WTC11 (cell line): Measurements from ENCODE around the gene CCT3. TPM values are rescaled to one million over a fixed set of nuclear protein-coding genes. Genes with fewer than 3 reads are reported as not detected.

Experiments
- ATAC-seq: fragments of 200-7000 bp; cut with Tn5 transposase; 2 replicates; pipeline ENCODE4 v1.10.0; 2021; ENCODE audit warnings: mild to moderate bottlenecking, moderate library complexity
- CTCF ChIA-PET: fragments of 300-600 bp; sonication (Branson Sonifier 250); formaldehyde crosslinking; loops from one replicate; lab custom pipeline; 2021; ENCODE audit warnings: antibody characterized with exemption; lab: Charles Lee
- POLR2A ChIA-PET: fragments of 350-600 bp; sonication (Branson Sonifier 250); formaldehyde crosslinking; loops from one replicate; lab custom pipeline; 2021; ENCODE audit warnings: antibody characterized with exemption; lab: Charles Lee
- DNase-seq: peaks from one replicate; pipeline ENCODE4 v3.0.0; 2021; ENCODE audit warnings: low spot score
- H3K27ac Mint-ChIP-seq: 2 replicates; pipeline ENCODE4 v1.8.0; 2021; ENCODE audit warnings: mixed read lengths
- H3K27me3 Mint-ChIP-seq: 2 replicates; pipeline ENCODE4 v1.8.0; 2021; ENCODE audit warnings: low read depth, mild to moderate bottlenecking, moderate library complexity, mixed read lengths
- H3K36me3 Mint-ChIP-seq: 2 replicates; pipeline ENCODE4 v1.8.0; 2021; ENCODE audit warnings: mixed read lengths
- H3K4me1 Mint-ChIP-seq: 2 replicates; pipeline ENCODE4 v1.8.0; 2022; ENCODE audit warnings: mixed read lengths
- H3K4me3 Mint-ChIP-seq: 2 replicates; pipeline ENCODE4 v1.8.0; 2021; ENCODE audit warnings: mild to moderate bottlenecking, moderate library complexity, mixed read lengths
- H3K9me3 Mint-ChIP-seq: 2 replicates; pipeline ENCODE4 v1.8.0; 2021; ENCODE audit warnings: mixed read lengths
- ESRRA ChIP-seq: sonication (generic); formaldehyde crosslinking; IDR thresholded peaks from 2 replicates; pipeline ENCODE4 v1.8.1; 2022; ENCODE audit warnings: mild to moderate bottlenecking, missing genetic modification reagents, borderline replicate concordance
- ETV6 ChIP-seq: sonication (generic); formaldehyde crosslinking; IDR thresholded peaks from 2 replicates; pipeline ENCODE4 v1.8.1; 2022; ENCODE audit warnings: mild to moderate bottlenecking, missing genetic modification reagents
- FOXP1 ChIP-seq: sonication (generic); formaldehyde crosslinking; IDR thresholded peaks from 2 replicates; pipeline ENCODE4 v1.8.0; 2022; ENCODE audit warnings: missing genetic modification reagents, mild to moderate bottlenecking, moderate library complexity, borderline replicate concordance
- HMGA2 ChIP-seq: fragments of 250-450 bp; sonication (Bioruptor Pico); IDR thresholded peaks from 2 replicates; pipeline ENCODE4 v1.4.0; 2021; ENCODE audit warnings: mild to moderate bottlenecking, moderate library complexity
- JAZF1 ChIP-seq: fragments of 250-450 bp; sonication (Bioruptor Pico); IDR thresholded peaks from 2 replicates; pipeline ENCODE4 v1.9.0; 2021; ENCODE audit warnings: moderate library complexity, mild to moderate bottlenecking, inconsistent platforms
- NR1H2 ChIP-seq: sonication (generic); formaldehyde crosslinking; IDR thresholded peaks from 2 replicates; pipeline ENCODE4 v1.9.0; 2021; ENCODE audit warnings: mild to moderate bottlenecking, moderate library complexity, missing genetic modification reagents
- RELA ChIP-seq: sonication (generic); formaldehyde crosslinking; IDR thresholded peaks from 2 replicates; pipeline ENCODE4 v1.8.1; 2022; ENCODE audit warnings: missing genetic modification reagents, mild to moderate bottlenecking, borderline replicate concordance
- SP1 ChIP-seq: sonication (generic); formaldehyde crosslinking; conservative IDR thresholded peaks from 2 replicates; pipeline ENCODE4 v1.8.1; 2022; ENCODE audit warnings: missing genetic modification reagents
- TP53 ChIP-seq: sonication (generic); formaldehyde crosslinking; IDR thresholded peaks from 2 replicates; pipeline ENCODE4 v1.8.1; 2023; ENCODE audit warnings: mild to moderate bottlenecking, missing genetic modification reagents
- ZBTB21 ChIP-seq: sonication (generic); formaldehyde crosslinking; IDR thresholded peaks from 2 replicates; pipeline ENCODE4 v1.8.1; 2023; ENCODE audit warnings: mild to moderate bottlenecking, missing genetic modification reagents, borderline replicate concordance
- ZNF219 ChIP-seq: sonication (generic); formaldehyde crosslinking; IDR thresholded peaks from 2 replicates; pipeline ENCODE4 v1.8.0; 2023; ENCODE audit warnings: missing genetic modification reagents, mild to moderate bottlenecking, borderline replicate concordance
- ZNF263 ChIP-seq: sonication (generic); formaldehyde crosslinking; IDR thresholded peaks from 2 replicates; pipeline ENCODE4 v1.8.1; 2022; ENCODE audit warnings: low read depth, mild to moderate bottlenecking, moderate library complexity, missing genetic modification reagents
- total RNA-seq: library from RNA; stranded (reverse); gene quantifications from 3 replicates; pipeline ENCODE4 v1.2.3, GENCODE V29; 2021
- TF ChIP-seq, protein P1 (sequence below): fragments of 200-600 bp; IDR thresholded peaks from 2 replicates; pipeline ENCODE4 v1.8.0; 2022; ENCODE audit warnings: antibody characterized with exemption
- TF ChIP-seq, protein P2 (sequence below): fragments of 250-450 bp; sonication (Bioruptor Pico); IDR thresholded peaks from 2 replicates; pipeline ENCODE4 v1.9.0; 2021; ENCODE audit warnings: moderate library complexity, mild to moderate bottlenecking, inconsistent platforms, borderline replicate concordance
- TF ChIP-seq, protein P3 (sequence below): sonication (generic); formaldehyde crosslinking; IDR thresholded peaks from 2 replicates; pipeline ENCODE4 v1.8.1; 2022; ENCODE audit warnings: mild to moderate bottlenecking, missing genetic modification reagents, moderate library complexity, borderline replicate concordance
- TF ChIP-seq, protein P4 (sequence below): sonication (generic); formaldehyde crosslinking; IDR thresholded peaks from 2 replicates; pipeline ENCODE4 v1.8.1; 2022; ENCODE audit warnings: mild to moderate bottlenecking, moderate library complexity, missing genetic modification reagents
- TF ChIP-seq, protein P5 (sequence below): sonication (generic); formaldehyde crosslinking; conservative IDR thresholded peaks from 2 replicates; pipeline ENCODE4 v1.8.1; 2022; ENCODE audit warnings: mild to moderate bottlenecking, missing genetic modification reagents
- TF ChIP-seq, protein P6 (sequence below): sonication (generic); formaldehyde crosslinking; IDR thresholded peaks from 2 replicates; pipeline ENCODE4 v1.8.1; 2023; ENCODE audit warnings: mild to moderate bottlenecking, moderate library complexity, missing genetic modification reagents
- TF ChIP-seq, protein P7 (sequence below): sonication (generic); formaldehyde crosslinking; IDR thresholded peaks from 2 replicates; pipeline ENCODE4 v1.8.0; 2022; ENCODE audit warnings: mild to moderate bottlenecking, missing genetic modification reagents

Gene CCT3
- total RNA-seq, 1 experiment from 2014 or later: 479 TPM

DNA sequence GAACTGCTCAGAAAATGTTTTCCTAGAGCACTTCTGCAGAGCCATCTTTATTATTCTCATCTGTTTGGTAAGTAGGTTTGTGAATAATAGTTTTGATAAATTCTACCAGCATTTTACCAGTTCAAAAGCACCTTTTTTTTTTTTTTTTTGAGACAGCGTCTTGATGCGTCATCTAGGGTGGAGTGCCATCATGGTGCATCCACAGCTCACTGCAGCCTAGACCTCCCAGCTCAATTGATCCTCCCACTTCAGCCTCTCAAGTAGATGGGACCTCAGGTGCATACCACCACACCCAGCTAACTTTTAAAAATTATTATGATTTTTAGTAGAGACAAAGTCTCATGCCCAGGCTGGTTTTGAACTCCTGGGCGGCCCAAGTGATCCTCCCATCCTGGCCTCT is 21.2 kb upstream of the CCT3 start (continued):
- TF ChIP-seq, protein P1, sequence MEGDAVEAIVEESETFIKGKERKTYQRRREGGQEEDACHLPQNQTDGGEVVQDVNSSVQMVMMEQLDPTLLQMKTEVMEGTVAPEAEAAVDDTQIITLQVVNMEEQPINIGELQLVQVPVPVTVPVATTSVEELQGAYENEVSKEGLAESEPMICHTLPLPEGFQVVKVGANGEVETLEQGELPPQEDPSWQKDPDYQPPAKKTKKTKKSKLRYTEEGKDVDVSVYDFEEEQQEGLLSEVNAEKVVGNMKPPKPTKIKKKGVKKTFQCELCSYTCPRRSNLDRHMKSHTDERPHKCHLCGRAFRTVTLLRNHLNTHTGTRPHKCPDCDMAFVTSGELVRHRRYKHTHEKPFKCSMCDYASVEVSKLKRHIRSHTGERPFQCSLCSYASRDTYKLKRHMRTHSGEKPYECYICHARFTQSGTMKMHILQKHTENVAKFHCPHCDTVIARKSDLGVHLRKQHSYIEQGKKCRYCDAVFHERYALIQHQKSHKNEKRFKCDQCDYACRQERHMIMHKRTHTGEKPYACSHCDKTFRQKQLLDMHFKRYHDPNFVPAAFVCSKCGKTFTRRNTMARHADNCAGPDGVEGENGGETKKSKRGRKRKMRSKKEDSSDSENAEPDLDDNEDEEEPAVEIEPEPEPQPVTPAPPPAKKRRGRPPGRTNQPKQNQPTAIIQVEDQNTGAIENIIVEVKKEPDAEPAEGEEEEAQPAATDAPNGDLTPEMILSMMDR: no peak
- no peak for TF ChIP-seq SP1
- TF ChIP-seq ZNF219 (CRISPR knock-in tag): no peak

DNA sequence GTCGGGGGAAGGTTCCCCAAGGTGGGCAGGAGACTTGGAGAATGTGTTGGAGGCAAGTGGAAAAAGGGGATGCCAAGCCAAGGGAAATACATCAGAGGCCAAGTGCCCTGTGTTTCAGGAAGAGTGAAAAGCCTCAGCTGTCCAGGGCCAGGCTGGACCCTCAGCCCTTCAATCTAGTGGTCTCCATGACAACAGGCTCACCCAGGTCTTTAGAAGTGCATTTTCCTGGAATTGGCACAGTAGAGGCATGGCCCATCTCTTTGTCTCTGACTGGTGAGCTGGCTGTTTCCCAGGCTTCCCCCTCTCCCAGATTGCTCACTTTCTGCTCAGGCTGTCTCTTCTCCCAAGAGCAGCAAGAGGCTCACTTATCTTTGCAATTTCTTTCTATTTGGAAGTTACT is 20.5 kb upstream of the CCT3 start:
- H3K36me3 Mint-ChIP-seq: no peaks in the 10 kb centered on the region
- peaks cover 24% of the 10 kb centered on the region for H3K27me3 Mint-ChIP-seq
- CTCF ChIA-PET: interaction anchor here (0.5 to 5.9 kb wide), 17 partner anchors 11 to 615 kb away, joined by 3 to 34 read pairs (median 4); partner anchors contain the start of genes CCT3, RHBG, SMG5 and TSACC
- no peak overlapping the region for H3K27ac Mint-ChIP-seq
- DNase-seq (no peak), ATAC-seq (no peak)
- POLR2A ChIA-PET: no interaction called here
- H3K9me3 Mint-ChIP-seq: 0 out of 2 replicates have a peak, but pooled peaks cover 6% of the 10 kb centered on the region
- H3K4me3 Mint-ChIP-seq: no peak overlapping the region
- no peak for TF ChIP-seq RELA
- peaks cover 12% of the 10 kb centered on the region for H3K4me1 Mint-ChIP-seq

DNA sequence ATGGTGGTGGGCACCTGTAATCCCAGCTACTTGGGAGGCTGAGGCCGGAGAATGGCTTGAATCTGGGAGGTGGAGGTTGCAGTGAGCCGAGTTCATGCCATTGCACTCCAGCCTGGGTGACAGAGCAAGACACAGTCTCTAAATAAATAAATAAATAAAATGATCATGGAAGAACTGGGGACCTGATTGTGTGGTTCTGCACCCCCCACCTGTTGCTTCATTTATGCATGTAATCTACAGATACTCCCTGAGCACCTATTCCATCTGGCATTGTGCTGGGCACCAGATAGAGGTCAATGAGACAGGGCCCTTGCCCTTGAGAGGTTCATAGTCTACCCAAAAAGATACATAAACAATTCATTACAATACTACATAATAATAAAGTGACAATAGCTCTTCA is 19.9 kb upstream of the CCT3 start:
- no peak for DNase-seq
- POLR2A ChIA-PET: no interaction called here
- no peak for TF ChIP-seq NR1H2
- no peak for TF ChIP-seq JAZF1 (CRISPR knock-in tag)
- no peak for TF ChIP-seq ZNF219 (CRISPR knock-in tag)
- TF ChIP-seq, protein P2, sequence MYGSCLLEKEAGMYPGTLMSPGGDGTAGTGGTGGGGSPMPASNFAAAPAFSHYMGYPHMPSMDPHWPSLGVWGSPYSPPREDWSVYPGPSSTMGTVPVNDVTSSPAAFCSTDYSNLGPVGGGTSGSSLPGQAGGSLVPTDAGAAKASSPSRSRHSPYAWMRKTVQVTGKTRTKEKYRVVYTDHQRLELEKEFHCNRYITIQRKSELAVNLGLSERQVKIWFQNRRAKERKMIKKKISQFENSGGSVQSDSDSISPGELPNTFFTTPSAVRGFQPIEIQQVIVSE (CRISPR knock-in tag): no peak
- no peak for TF ChIP-seq ZBTB21
- no peak for TF ChIP-seq ZNF263 (CRISPR knock-in tag)
- TF ChIP-seq, protein P3, sequence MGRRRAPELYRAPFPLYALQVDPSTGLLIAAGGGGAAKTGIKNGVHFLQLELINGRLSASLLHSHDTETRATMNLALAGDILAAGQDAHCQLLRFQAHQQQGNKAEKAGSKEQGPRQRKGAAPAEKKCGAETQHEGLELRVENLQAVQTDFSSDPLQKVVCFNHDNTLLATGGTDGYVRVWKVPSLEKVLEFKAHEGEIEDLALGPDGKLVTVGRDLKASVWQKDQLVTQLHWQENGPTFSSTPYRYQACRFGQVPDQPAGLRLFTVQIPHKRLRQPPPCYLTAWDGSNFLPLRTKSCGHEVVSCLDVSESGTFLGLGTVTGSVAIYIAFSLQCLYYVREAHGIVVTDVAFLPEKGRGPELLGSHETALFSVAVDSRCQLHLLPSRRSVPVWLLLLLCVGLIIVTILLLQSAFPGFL: no peak
- no peak for TF ChIP-seq TP53 (CRISPR knock-in tag)
- TF ChIP-seq, all 79 proteins: peak for 0
- CTCF ChIA-PET: interaction anchor here (0.5 to 5.9 kb wide), 10 partner anchors 20 to 209 kb away, joined by 3 to 34 read pairs (median 4); partner anchors contain the start of genes CCT3 and TSACC
- peaks cover 24% of the 10 kb centered on the region for H3K27me3 Mint-ChIP-seq
- H3K9me3 Mint-ChIP-seq: 0 out of 2 replicates have a peak, but pooled peaks cover 6% of the 10 kb centered on the region
- H3K4me3 Mint-ChIP-seq: no peak overlapping the region
- H3K27ac Mint-ChIP-seq: no peak overlapping the region
- no peaks in the 10 kb centered on the region for H3K36me3 Mint-ChIP-seq
- no peak for ATAC-seq
- H3K4me1 Mint-ChIP-seq: peaks cover 12% of the 10 kb centered on the region

DNA sequence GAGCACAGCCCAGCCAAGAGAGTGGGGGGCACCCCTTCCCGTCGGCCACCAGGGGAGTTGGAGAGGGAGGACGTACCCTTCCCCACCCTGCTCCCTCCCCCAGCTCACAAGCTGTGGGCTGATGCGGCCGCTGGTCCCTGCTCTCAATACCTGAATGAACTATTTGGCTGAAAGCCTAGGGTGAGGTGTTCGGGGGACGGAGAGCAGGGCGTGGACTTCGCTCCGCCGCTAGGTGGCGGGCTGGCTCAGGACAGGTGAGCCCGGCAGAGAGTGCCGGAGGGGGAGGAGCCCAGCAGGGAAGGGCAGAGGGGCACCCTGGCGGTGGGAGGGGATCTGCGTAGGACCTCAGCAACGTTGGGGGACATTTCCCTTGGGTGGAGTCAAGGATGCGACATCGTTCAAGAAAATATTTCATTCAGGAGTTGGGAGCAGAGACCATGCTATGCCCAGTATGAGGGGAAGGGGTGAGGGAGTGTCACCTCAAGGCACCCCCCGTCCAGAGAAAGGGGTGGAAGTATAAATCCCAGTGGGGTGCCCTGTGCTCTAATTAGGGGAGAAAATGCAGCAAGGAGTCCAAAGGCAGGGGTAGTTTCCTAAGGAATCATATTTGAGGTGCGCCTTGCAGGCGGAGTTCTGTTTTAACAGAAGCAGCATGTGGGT is 18.9 kb upstream of the CCT3 start:
- Mint-ChIP-seq H3K4me3 (peak overlapping the region; percentile 79), H3K9me3 (0 out of 2 replicates have a peak, but pooled peaks cover 6% of the 10 kb centered on the region), H3K4me1 (peaks cover 12% of the 10 kb centered on the region), H3K36me3 (no peaks in the 10 kb centered on the region), H3K27me3 (peaks cover 24% of the 10 kb centered on the region), H3K27ac (no peak overlapping the region)
- ATAC-seq (peak; percentile 96), DNase-seq (peak; percentile 93)
- ChIA-PET POLR2A (no interaction called here), CTCF (interaction anchor here (0.6 to 5.9 kb wide), 28 partner anchors 9 to 252 kb away, joined by 3 to 34 read pairs (median 4); partner anchors contain the start of genes CCT3, SMG5, TMEM79 and TSACC)
- peak; percentile 84 for TF ChIP-seq SP1
- TF ChIP-seq ESRRA (CRISPR knock-in tag): no peak
- TF ChIP-seq, protein P4, sequence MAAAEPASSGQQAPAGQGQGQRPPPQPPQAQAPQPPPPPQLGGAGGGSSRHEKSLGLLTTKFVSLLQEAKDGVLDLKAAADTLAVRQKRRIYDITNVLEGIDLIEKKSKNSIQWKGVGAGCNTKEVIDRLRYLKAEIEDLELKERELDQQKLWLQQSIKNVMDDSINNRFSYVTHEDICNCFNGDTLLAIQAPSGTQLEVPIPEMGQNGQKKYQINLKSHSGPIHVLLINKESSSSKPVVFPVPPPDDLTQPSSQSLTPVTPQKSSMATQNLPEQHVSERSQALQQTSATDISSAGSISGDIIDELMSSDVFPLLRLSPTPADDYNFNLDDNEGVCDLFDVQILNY (CRISPR knock-in tag): no peak
- peak; percentile 88; the same call in 1 of the 2 replicates for TF ChIP-seq ETV6 (CRISPR knock-in tag)
- TF ChIP-seq FOXP1 (CRISPR knock-in tag): 0 out of 2 replicates have a peak, but pooled peaks have one; percentile 32
- TF ChIP-seq, protein P5, sequence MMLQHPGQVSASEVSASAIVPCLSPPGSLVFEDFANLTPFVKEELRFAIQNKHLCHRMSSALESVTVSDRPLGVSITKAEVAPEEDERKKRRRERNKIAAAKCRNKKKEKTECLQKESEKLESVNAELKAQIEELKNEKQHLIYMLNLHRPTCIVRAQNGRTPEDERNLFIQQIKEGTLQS (CRISPR knock-in tag): no peak
- TF ChIP-seq, protein P1: peak; percentile 86
- TF ChIP-seq, protein P6, sequence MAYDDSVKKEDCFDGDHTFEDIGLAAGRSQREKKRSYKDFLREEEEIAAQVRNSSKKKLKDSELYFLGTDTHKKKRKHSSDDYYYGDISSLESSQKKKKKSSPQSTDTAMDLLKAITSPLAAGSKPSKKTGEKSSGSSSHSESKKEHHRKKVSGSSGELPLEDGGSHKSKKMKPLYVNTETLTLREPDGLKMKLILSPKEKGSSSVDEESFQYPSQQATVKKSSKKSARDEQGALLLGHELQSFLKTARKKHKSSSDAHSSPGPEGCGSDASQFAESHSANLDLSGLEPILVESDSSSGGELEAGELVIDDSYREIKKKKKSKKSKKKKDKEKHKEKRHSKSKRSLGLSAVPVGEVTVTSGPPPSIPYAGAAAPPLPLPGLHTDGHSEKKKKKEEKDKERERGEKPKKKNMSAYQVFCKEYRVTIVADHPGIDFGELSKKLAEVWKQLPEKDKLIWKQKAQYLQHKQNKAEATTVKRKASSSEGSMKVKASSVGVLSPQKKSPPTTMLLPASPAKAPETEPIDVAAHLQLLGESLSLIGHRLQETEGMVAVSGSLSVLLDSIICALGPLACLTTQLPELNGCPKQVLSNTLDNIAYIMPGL (CRISPR knock-in tag): peak; percentile 91
- TF ChIP-seq HMGA2 (CRISPR knock-in tag): no peak
- TF ChIP-seq, protein P7, sequence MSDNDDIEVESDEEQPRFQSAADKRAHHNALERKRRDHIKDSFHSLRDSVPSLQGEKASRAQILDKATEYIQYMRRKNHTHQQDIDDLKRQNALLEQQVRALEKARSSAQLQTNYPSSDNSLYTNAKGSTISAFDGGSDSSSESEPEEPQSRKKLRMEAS (CRISPR knock-in tag): 0 out of 2 replicates have a peak, but pooled peaks have one; percentile 46
